IMR-90 (cell line): ENCODE measurements around the gene NCAM1.

Source experiments
- CEBPB ChIP-seq: IDR thresholded peaks from 2 replicates; pipeline ENCODE4 v1.6.1; 2012; ENCODE audit warnings: low read depth, low read length, improper control_type of control experiment
- CHD1 ChIP-seq: IDR thresholded peaks from 2 replicates; pipeline ENCODE4 v1.6.1; 2012; ENCODE audit warnings: low read depth, low read length, improper control_type of control experiment
- MAFK ChIP-seq: IDR thresholded peaks from 2 replicates; pipeline ENCODE4 v1.6.1; 2012; ENCODE audit warnings: low read depth, low read length, improper control_type of control experiment
- POLR2A ChIP-seq: IDR thresholded peaks from 2 replicates; pipeline ENCODE4 v1.6.1; 2012; ENCODE audit warnings: mild to moderate bottlenecking, low read depth, low read length
- RAD21 ChIP-seq: IDR thresholded peaks from 2 replicates; pipeline ENCODE4 v1.6.1; 2012; ENCODE audit warnings: low read length, improper control_type of control experiment
- TF ChIP-seq, protein P1 (sequence below): conservative IDR thresholded peaks from 2 replicates; pipeline ENCODE4 v1.5.1; 2012; ENCODE audit warnings: mild to moderate bottlenecking, low read depth, low read length, improper control_type of control experiment
- TF ChIP-seq, protein P2 (sequence below): fragments of 150-350 bp; IDR thresholded peaks from 2 replicates; pipeline ENCODE4 v1.6.1; 2017; ENCODE audit warnings: mild to moderate bottlenecking, antibody characterized with exemption, low read length, low read depth

DNA sequence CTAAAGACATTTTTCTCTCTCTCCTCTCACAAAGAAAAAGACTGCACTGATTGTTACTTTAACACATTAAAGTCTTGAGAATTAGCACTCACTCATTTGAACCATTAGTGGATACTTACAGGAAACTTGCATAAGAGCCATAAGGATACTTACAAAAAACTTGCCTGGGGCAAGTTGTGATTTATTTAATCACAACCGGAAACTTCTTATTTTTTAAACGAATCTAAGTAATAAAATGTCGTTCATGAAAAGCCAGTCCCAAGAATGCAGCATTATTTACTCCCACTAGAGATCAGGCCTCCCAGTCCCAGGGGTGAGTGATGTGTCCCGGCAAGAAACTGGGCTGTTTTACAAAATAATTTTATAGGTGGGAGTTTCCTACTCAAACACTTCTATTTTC, 293.9 kb downstream of the NCAM1 start:
- TF ChIP-seq, protein P1, sequence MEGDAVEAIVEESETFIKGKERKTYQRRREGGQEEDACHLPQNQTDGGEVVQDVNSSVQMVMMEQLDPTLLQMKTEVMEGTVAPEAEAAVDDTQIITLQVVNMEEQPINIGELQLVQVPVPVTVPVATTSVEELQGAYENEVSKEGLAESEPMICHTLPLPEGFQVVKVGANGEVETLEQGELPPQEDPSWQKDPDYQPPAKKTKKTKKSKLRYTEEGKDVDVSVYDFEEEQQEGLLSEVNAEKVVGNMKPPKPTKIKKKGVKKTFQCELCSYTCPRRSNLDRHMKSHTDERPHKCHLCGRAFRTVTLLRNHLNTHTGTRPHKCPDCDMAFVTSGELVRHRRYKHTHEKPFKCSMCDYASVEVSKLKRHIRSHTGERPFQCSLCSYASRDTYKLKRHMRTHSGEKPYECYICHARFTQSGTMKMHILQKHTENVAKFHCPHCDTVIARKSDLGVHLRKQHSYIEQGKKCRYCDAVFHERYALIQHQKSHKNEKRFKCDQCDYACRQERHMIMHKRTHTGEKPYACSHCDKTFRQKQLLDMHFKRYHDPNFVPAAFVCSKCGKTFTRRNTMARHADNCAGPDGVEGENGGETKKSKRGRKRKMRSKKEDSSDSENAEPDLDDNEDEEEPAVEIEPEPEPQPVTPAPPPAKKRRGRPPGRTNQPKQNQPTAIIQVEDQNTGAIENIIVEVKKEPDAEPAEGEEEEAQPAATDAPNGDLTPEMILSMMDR = no peak
- TF ChIP-seq RAD21 = no peak
- TF ChIP-seq, protein P2, sequence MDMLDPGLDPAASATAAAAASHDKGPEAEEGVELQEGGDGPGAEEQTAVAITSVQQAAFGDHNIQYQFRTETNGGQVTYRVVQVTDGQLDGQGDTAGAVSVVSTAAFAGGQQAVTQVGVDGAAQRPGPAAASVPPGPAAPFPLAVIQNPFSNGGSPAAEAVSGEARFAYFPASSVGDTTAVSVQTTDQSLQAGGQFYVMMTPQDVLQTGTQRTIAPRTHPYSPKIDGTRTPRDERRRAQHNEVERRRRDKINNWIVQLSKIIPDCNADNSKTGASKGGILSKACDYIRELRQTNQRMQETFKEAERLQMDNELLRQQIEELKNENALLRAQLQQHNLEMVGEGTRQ = no peak
- TF ChIP-seq MAFK = no peak
- TF ChIP-seq POLR2A = no peak
- TF ChIP-seq CHD1 = no peak
- TF ChIP-seq CEBPB = no peak
